Kidney (tissue), 14 donors: Measurements from ENCODE around the gene TLE5. TPM values are rescaled to one million over a fixed set of nuclear protein-coding genes. Genes with fewer than 3 reads are reported as not detected.

Source experiments
- DNase-seq, 5 donors: peaks; one replicate each; pipeline ENCODE4 v3.0.0-alpha.2; 2013 to 2020
- FAIRE-seq: peaks from 2 replicates; lab custom pipeline; 2012; peaks lifted over from hg19 to GRCh38; lab: Jason Lieb, UNC
- H3K27ac ChIP-seq, 2 donors: one replicate each; pipeline ENCODE4 v1.7.0; 2013; ENCODE audit warnings: low read depth in 2 of 2, low read length in 2 of 2, inconsistent platforms in 1 of 2
- H3K27me3 ChIP-seq: one replicate; pipeline ENCODE4 v1.7.1; 2013; ENCODE audit warnings: low read length, inconsistent platforms; ENCODE audit not compliant: control insufficient read depth, insufficient read depth
- H3K36me3 ChIP-seq, 3 donors: one replicate each; pipeline versions ENCODE4 v1.7.0 to v1.7.1; 2013; ENCODE audit warnings: low read length in 3 of 3, control low read depth in 1 of 3, inconsistent platforms in 1 of 3; ENCODE audit not compliant: insufficient read depth in 3 of 3, control insufficient read depth in 2 of 3
- H3K4me1 ChIP-seq, 3 donors: one replicate each; pipeline versions ENCODE4 v1.7.0 to v1.7.1; 2013; ENCODE audit warnings: low read length in 3 of 3, inconsistent platforms in 1 of 3, low read depth in 1 of 3; ENCODE audit not compliant: control insufficient read depth in 2 of 3, insufficient read depth in 2 of 3
- H3K4me3 ChIP-seq, 3 donors: one replicate each; pipeline versions ENCODE4 v1.7.0 to v1.8.1; 2013; ENCODE audit warnings: low read length in 3 of 3, control low read depth in 1 of 3, inconsistent platforms in 1 of 3
- H3K9ac ChIP-seq, 3 donors: one replicate each; pipeline versions ENCODE4 v1.7.0 to v1.7.1; 2013; ENCODE audit warnings: low read length in 3 of 3, control low read depth in 1 of 3, inconsistent platforms in 1 of 3
- H3K9me3 ChIP-seq, 3 donors: one replicate each; pipeline versions ENCODE4 v1.7.0 to v1.7.1; 2013; ENCODE audit warnings: low read length in 3 of 3, control low read depth in 1 of 3, inconsistent platforms in 1 of 3; ENCODE audit not compliant: control insufficient read depth in 2 of 3, insufficient read depth in 1 of 3
- CTCF ChIP-seq: IDR thresholded peaks from 3 replicates; pipeline ENCODE4 v1.5.1; 2012; ENCODE audit warnings: mild to moderate bottlenecking, moderate library complexity, borderline replicate concordance; ENCODE audit not compliant: insufficient read depth; ENCODE audit errors: extremely low read depth
- intact Hi-C: fragments of 100-400 bp; cut with DNase I; formaldehyde crosslinking; loops from one replicate; pipeline ENCODE4 v1.11.1; 2022
- polyA plus RNA-seq: library from polyadenylated mRNA; stranded (reverse); fragments of 350-450 nt; fragmentation: Illumina TruSeq; extraction: RNeasy Lipid Tissue Mini Kit (QIAGEN cat#74804); gene quantifications from one replicate; pipeline ENCODE4 v1.2.3, GENCODE V29; 2014; ENCODE audit warnings: low read depth, low replicate concordance; ENCODE audit not compliant: insufficient read depth
- total RNA-seq: library from RNA; stranded (reverse); fragmentation: NEBNext Ultra II Directional; extraction: Animal tissue kit (Norgen Biotek cat#: 25700); gene quantifications from one replicate; pipeline ENCODE4 v1.2.1, GENCODE V29; 2021
- donor health status: control.
- donor health status: control.
- donor health status: control.
- donor health status: control.
- donor health status: control.
- donor health status: DM: yes; HTN: yes; CAD: no.
- donor health status: Normal renal cell carcinoma (clear cell type).

Gene TLE5
- total and polyA plus RNA-seq, 2 donors from 2014 or later, result 526 to 580 TPM

- Histone ChIP-seq H3K36me3 (no peaks in the 10 kb centered on the region), H3K4me3 (no peak overlapping the region), H3K9ac (peak overlapping the region in 1 of 3 donors; percentile 34), H3K9me3 (no peaks in the 10 kb centered on the region), H3K27me3 (no peaks in the 10 kb centered on the region), H3K27ac (no peak overlapping the region), H3K4me1 (peaks cover 0 to 4% (median 2%) of the 10 kb centered on the region in 3 donors)
- FAIRE-seq (no peak), DNase-seq (peak in 1 of 5 donors; percentile 84)
- TF ChIP-seq CTCF, result no peak
- intact Hi-C loops, result no loop called here
Observed at GRCh38 chr19:3080286-3080685, 18.0 kb upstream of the TLE5 start.

GRCh38 chr19:3079578-3079977 is 17.3 kb upstream of the TLE5 start:
- TF ChIP-seq CTCF, result no peak
- Histone ChIP-seq H3K27ac (no peak overlapping the region), H3K4me3 (no peak overlapping the region), H3K36me3 (no peaks in the 10 kb centered on the region), H3K9me3 (no peaks in the 10 kb centered on the region), H3K4me1 (peaks cover 0 to 4% (median 2%) of the 10 kb centered on the region in 3 donors), H3K9ac (no peak overlapping the region), H3K27me3 (no peaks in the 10 kb centered on the region)
- intact Hi-C loops, result no loop called here
- FAIRE-seq (no peak), DNase-seq (no peak)

- peak in 4 of 5 donors; percentile 64 to 86 (median 74) for DNase-seq
- intact Hi-C loops, result no loop called here
- no peaks in the 10 kb centered on the region for H3K27me3 ChIP-seq
- H3K4me1 ChIP-seq, result peaks cover 0 to 4% (median 2%) of the 10 kb centered on the region in 3 donors
- no peaks in the 10 kb centered on the region for H3K9me3 ChIP-seq
- FAIRE-seq, result no peak
- no peaks in the 10 kb centered on the region for H3K36me3 ChIP-seq
- no peak overlapping the region for H3K27ac ChIP-seq
- H3K9ac ChIP-seq, result peak overlapping the region in 1 of 3 donors; percentile 12
- no peak overlapping the region for H3K4me3 ChIP-seq
- peak; percentile 95 for TF ChIP-seq CTCF
Observed at GRCh38 chr19:3075605-3076431, 13.5 kb upstream of the TLE5 start.
